GM23338 (cell line): Measurements from ENCODE around the gene ATG4C. TPM values are rescaled to one million over a fixed set of nuclear protein-coding genes. Genes with fewer than 3 reads are reported as not detected.
"Not testable (repeated sequence)": the region's sequence is repeated elsewhere in the genome, so short reads cannot be mapped to it uniquely, and the experiment has no call there.

ENCODE experiments used
- ATAC-seq: fragments of 200-7000 bp; cut with Tn5 transposase; 3 replicates; pipeline ENCODE4 v1.9.1; 2020
- DNase-seq: peaks from one replicate; pipeline ENCODE4 v3.0.0-alpha.2; 2015; ENCODE audit warnings: low spot score
- H2AFZ ChIP-seq: fragments of 200-600 bp; sonication (generic); 2 replicates; pipeline ENCODE4 v1.8.0; 2016; ENCODE audit warnings: antibody characterized with exemption, mild to moderate bottlenecking, moderate library complexity
- H3F3A ChIP-seq: fragments of 200-600 bp; sonication (generic); replicated peaks from 2 replicates; pipeline ENCODE4 v1.8.0; 2017; ENCODE audit warnings: antibody characterized with exemption, mixed run types, low read depth
- H3K27ac ChIP-seq: fragments of 200-600 bp; sonication (generic); 2 replicates; pipeline ENCODE4 v1.6.1; 2016; ENCODE audit warnings: low read depth
- H3K27me3 ChIP-seq: fragments of 200-600 bp; sonication (generic); 2 replicates; pipeline ENCODE4 v1.8.0; 2016; ENCODE audit warnings: mild to moderate bottlenecking, mixed run types, moderate library complexity; ENCODE audit not compliant: insufficient read depth
- H3K36me3 ChIP-seq: fragments of 200-600 bp; sonication (generic); 2 replicates; pipeline ENCODE4 v1.8.0; 2016; ENCODE audit warnings: mild to moderate bottlenecking; ENCODE audit not compliant: insufficient read depth
- H3K4me1 ChIP-seq: fragments of 200-600 bp; sonication (generic); 2 replicates; pipeline ENCODE4 v1.8.0; 2016; ENCODE audit warnings: mild to moderate bottlenecking, moderate library complexity; ENCODE audit not compliant: insufficient read depth
- H3K4me2 ChIP-seq: fragments of 200-600 bp; sonication (generic); 2 replicates; pipeline ENCODE4 v1.7.1; 2017; ENCODE audit warnings: mixed run types
- H3K4me3 ChIP-seq: fragments of 200-600 bp; sonication (generic); 2 replicates; pipeline ENCODE4 v1.6.1; 2016; ENCODE audit warnings: mixed run types
- H3K79me2 ChIP-seq: fragments of 200-600 bp; sonication (generic); replicated peaks from 2 replicates; pipeline ENCODE4 v1.8.0; 2017; ENCODE audit warnings: mild to moderate bottlenecking; ENCODE audit not compliant: insufficient read depth
- H3K9me2 ChIP-seq: fragments of 200-600 bp; sonication (generic); 2 replicates; pipeline ENCODE4 v1.8.0; 2017; ENCODE audit not compliant: insufficient read depth
- H4K20me1 ChIP-seq: fragments of 200-600 bp; sonication (generic); replicated peaks from 2 replicates; pipeline ENCODE4 v1.8.0; 2017; ENCODE audit warnings: mild to moderate bottlenecking; ENCODE audit not compliant: insufficient read depth
- H3K27ac Mint-ChIP-seq: 2 replicates; pipeline ENCODE4 v1.8.0; 2020; ENCODE audit warnings: inconsistent platforms, mild to moderate bottlenecking, moderate library complexity, mixed read lengths
- H3K27me3 Mint-ChIP-seq: 3 replicates; pipeline ENCODE4 v1.8.0; 2022; ENCODE audit warnings: low read depth, mild to moderate bottlenecking, moderate library complexity, mixed read lengths, inconsistent platforms; ENCODE audit not compliant: insufficient read depth, poor library complexity
- H3K36me3 Mint-ChIP-seq: 3 replicates; pipeline ENCODE4 v1.8.0; 2021; ENCODE audit warnings: low read depth, mild to moderate bottlenecking, inconsistent platforms, moderate library complexity, mixed read lengths
- H3K4me1 Mint-ChIP-seq: 3 replicates; pipeline ENCODE4 v1.8.0; 2020; ENCODE audit warnings: mild to moderate bottlenecking, inconsistent platforms, mixed read lengths
- H3K4me3 Mint-ChIP-seq: 3 replicates; pipeline ENCODE4 v1.8.0; 2021; ENCODE audit warnings: moderate library complexity, mild to moderate bottlenecking, inconsistent platforms, mixed read lengths
- H3K9me3 Mint-ChIP-seq: 3 replicates; pipeline ENCODE4 v1.8.0; 2020; ENCODE audit warnings: moderate library complexity, mild to moderate bottlenecking, inconsistent platforms, mixed read lengths
- EZH2 ChIP-seq: fragments of 200-600 bp; sonication (generic); IDR thresholded peaks from one replicate; pipeline ENCODE4 v1.8.0; 2017; ENCODE audit warnings: antibody characterized with exemption, mild to moderate bottlenecking, low read depth; ENCODE audit not compliant: unreplicated experiment
- EZH2phosphoT487 ChIP-seq: fragments of 200-600 bp; sonication (generic); IDR thresholded peaks from one replicate; pipeline ENCODE4 v1.8.1; 2018; ENCODE audit warnings: antibody characterized with exemption; ENCODE audit not compliant: unreplicated experiment
- NANOG ChIP-seq: IDR thresholded peaks from 2 replicates; pipeline ENCODE4 v1.6.1; 2016; ENCODE audit warnings: antibody characterized with exemption, borderline replicate concordance
- STAT1 ChIP-seq: IDR thresholded peaks from one replicate; pipeline ENCODE4 v1.6.1; 2016; ENCODE audit warnings: antibody characterized with exemption; ENCODE audit not compliant: unreplicated experiment
- ZNF114 ChIP-seq: fragments of 250-450 bp; sonication (Bioruptor Pico); IDR thresholded peaks from 2 replicates; pipeline ENCODE4 v1.5.0; 2020; ENCODE audit warnings: mild to moderate bottlenecking, moderate library complexity
- ZNF331 ChIP-seq: fragments of 250-450 bp; sonication (Bioruptor Pico); IDR thresholded peaks from 2 replicates; pipeline ENCODE4 v1.5.0; 2020; ENCODE audit warnings: low read depth, mild to moderate bottlenecking, moderate library complexity
- polyA plus RNA-seq: library from polyadenylated mRNA; unstranded; fragments of >200 nt; fragmentation: Nextera tagmentation; extraction: Ambion mirVana; gene quantifications from 2 replicates; pipeline ENCODE4 v1.2.1, GENCODE V29; 2016
- total RNA-seq: library from RNA; depleted of rRNA; stranded (reverse); fragments of >200 nt; shearing (Covaris generic); gene quantifications from 2 replicates; pipeline ENCODE4 v1.2.3, GENCODE V29; 2014
- TF ChIP-seq, protein P1 (sequence below): IDR thresholded peaks from 2 replicates; pipeline ENCODE4 v1.6.1; 2016; ENCODE audit warnings: antibody characterized with exemption
- TF ChIP-seq, protein P2 (sequence below): fragments of 250-450 bp; sonication (Bioruptor Pico); IDR thresholded peaks from 2 replicates; pipeline ENCODE4 v1.5.0; 2020; ENCODE audit warnings: mild to moderate bottlenecking, moderate library complexity
- TF ChIP-seq, protein P3 (sequence below), 2 experiments: fragments of 200-600 bp in 1 of 2; sonication (generic) in 1 of 2; conservative IDR thresholded peaks; 2 replicates each; pipeline versions ENCODE4 v1.5.1 to v1.6.1; 2016 to 2017; ENCODE audit warnings: antibody characterized with exemption in 2 of 2, low read depth in 2 of 2, mild to moderate bottlenecking in 2 of 2, moderate library complexity in 1 of 2

The ATG4C gene
- total and polyA plus RNA-seq, 2 experiments from 2014 or later, result 15.7 to 18.6 TPM

- no peaks in the 10 kb centered on the region for H3K9me3 Mint-ChIP-seq
- TF ChIP-seq, protein P1, sequence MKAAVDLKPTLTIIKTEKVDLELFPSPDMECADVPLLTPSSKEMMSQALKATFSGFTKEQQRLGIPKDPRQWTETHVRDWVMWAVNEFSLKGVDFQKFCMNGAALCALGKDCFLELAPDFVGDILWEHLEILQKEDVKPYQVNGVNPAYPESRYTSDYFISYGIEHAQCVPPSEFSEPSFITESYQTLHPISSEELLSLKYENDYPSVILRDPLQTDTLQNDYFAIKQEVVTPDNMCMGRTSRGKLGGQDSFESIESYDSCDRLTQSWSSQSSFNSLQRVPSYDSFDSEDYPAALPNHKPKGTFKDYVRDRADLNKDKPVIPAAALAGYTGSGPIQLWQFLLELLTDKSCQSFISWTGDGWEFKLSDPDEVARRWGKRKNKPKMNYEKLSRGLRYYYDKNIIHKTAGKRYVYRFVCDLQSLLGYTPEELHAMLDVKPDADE, result no peak
- TF ChIP-seq EZH2phosphoT487 (no peak), ZNF114 (no peak), STAT1 (no peak), EZH2 (no peak), NANOG (no peak), ZNF331 (CRISPR knock-in tag) (no peak)
- TF ChIP-seq, protein P2, sequence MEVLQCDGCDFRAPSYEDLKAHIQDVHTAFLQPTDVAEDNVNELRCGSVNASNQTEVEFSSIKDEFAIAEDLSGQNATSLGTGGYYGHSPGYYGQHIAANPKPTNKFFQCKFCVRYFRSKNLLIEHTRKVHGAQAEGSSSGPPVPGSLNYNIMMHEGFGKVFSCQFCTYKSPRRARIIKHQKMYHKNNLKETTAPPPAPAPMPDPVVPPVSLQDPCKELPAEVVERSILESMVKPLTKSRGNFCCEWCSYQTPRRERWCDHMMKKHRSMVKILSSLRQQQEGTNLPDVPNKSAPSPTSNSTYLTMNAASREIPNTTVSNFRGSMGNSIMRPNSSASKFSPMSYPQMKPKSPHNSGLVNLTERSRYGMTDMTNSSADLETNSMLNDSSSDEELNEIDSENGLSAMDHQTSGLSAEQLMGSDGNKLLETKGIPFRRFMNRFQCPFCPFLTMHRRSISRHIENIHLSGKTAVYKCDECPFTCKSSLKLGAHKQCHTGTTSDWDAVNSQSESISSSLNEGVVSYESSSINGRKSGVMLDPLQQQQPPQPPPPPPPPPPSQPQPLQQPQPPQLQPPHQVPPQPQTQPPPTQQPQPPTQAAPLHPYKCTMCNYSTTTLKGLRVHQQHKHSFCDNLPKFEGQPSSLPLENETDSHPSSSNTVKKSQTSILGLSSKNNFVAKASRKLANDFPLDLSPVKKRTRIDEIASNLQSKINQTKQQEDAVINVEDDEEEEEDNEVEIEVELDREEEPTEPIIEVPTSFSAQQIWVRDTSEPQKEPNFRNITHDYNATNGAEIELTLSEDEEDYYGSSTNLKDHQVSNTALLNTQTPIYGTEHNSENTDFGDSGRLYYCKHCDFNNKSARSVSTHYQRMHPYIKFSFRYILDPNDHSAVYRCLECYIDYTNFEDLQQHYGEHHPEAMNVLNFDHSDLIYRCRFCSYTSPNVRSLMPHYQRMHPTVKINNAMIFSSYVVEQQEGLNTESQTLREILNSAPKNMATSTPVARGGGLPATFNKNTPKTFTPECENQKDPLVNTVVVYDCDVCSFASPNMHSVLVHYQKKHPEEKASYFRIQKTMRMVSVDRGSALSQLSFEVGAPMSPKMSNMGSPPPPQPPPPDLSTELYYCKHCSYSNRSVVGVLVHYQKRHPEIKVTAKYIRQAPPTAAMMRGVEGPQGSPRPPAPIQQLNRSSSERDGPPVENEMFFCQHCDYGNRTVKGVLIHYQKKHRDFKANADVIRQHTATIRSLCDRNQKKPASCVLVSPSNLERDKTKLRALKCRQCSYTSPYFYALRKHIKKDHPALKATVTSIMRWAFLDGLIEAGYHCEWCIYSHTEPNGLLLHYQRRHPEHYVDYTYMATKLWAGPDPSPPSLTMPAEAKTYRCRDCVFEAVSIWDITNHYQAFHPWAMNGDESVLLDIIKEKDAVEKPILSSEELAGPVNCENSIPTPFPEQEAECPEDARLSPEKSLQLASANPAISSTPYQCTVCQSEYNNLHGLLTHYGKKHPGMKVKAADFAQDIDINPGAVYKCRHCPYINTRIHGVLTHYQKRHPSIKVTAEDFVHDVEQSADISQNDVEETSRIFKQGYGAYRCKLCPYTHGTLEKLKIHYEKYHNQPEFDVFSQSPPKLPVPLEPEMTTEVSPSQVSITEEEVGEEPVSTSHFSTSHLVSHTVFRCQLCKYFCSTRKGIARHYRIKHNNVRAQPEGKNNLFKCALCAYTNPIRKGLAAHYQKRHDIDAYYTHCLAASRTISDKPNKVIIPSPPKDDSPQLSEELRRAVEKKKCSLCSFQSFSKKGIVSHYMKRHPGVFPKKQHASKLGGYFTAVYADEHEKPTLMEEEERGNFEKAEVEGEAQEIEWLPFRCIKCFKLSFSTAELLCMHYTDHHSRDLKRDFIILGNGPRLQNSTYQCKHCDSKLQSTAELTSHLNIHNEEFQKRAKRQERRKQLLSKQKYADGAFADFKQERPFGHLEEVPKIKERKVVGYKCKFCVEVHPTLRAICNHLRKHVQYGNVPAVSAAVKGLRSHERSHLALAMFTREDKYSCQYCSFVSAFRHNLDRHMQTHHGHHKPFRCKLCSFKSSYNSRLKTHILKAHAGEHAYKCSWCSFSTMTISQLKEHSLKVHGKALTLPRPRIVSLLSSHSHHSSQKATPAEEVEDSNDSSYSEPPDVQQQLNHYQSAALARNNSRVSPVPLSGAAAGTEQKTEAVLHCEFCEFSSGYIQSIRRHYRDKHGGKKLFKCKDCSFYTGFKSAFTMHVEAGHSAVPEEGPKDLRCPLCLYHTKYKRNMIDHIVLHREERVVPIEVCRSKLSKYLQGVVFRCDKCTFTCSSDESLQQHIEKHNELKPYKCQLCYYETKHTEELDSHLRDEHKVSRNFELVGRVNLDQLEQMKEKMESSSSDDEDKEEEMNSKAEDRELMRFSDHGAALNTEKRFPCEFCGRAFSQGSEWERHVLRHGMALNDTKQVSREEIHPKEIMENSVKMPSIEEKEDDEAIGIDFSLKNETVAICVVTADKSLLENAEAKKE (CRISPR knock-in tag), result no peak
- TF ChIP-seq, protein P3, sequence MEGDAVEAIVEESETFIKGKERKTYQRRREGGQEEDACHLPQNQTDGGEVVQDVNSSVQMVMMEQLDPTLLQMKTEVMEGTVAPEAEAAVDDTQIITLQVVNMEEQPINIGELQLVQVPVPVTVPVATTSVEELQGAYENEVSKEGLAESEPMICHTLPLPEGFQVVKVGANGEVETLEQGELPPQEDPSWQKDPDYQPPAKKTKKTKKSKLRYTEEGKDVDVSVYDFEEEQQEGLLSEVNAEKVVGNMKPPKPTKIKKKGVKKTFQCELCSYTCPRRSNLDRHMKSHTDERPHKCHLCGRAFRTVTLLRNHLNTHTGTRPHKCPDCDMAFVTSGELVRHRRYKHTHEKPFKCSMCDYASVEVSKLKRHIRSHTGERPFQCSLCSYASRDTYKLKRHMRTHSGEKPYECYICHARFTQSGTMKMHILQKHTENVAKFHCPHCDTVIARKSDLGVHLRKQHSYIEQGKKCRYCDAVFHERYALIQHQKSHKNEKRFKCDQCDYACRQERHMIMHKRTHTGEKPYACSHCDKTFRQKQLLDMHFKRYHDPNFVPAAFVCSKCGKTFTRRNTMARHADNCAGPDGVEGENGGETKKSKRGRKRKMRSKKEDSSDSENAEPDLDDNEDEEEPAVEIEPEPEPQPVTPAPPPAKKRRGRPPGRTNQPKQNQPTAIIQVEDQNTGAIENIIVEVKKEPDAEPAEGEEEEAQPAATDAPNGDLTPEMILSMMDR (conservative IDR thresholded peaks at IDR 0.05; ENCODE audit: low read depth in 2 of 2), result no peak
- H4K20me1 ChIP-seq, result no peaks in the 10 kb centered on the region
- H3K4me2 ChIP-seq, result no peak overlapping the region
- no peak overlapping the region for H3K27ac Mint-ChIP-seq
- no peak for ATAC-seq
- peaks cover 10% of the 10 kb centered on the region; the same call in 1 of the 2 replicates for H3K4me1 ChIP-seq
- no peak for DNase-seq
- H3K36me3 Mint-ChIP-seq, result no peaks in the 10 kb centered on the region
- H3K9me2 ChIP-seq, result no peaks in the 10 kb centered on the region
- H3K27ac ChIP-seq, result no peak overlapping the region
- H3K27me3 ChIP-seq, result no peaks in the 10 kb centered on the region
- H3K4me1 Mint-ChIP-seq, result peaks cover 18% of the 10 kb centered on the region
- H3F3A ChIP-seq, result no peaks in the 10 kb centered on the region
- no peaks in the 10 kb centered on the region for H3K36me3 ChIP-seq
- H3K79me2 ChIP-seq, result peaks cover 26% of the 10 kb centered on the region
- no peak overlapping the region for H2AFZ ChIP-seq
- no peak overlapping the region for H3K4me3 Mint-ChIP-seq
- H3K27me3 Mint-ChIP-seq, result peaks cover 2% of the 10 kb centered on the region
- H3K4me3 ChIP-seq, result no peak overlapping the region
Measured at GRCh38 chr1:62781841-62782543, 1.9 kb upstream of the ATG4C start.

DNA sequence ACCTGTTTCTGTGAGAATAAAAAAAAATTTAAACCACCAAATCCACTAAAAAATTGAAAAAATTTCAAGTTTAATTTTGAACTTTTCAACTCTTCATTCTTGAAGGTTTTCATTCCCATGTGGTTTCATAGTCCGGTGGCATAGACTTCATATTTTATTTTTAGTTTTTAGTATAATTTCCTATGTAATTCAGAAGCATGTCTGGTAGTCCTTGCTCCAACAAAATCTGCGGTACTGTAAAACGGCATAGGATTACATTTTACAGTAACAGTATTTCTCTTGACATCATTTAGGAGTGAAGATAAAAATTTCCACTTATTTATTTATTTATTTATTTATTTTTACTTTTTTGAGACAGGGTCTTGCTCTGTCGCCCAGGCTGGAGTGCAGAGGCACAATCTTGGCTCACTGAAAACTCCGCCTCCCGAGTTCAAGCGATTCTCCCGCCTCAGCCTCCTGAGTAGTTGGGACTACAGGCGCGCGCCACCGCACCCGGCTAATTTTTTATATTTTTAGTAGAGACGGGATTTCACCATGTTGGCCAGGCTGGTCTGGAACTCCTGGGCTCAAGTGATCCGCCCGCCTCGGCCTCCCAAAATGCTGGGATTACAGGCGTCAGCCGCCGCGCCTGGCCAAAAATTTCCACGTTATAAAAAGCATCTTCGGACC, 1.3 kb upstream of the ATG4C start:
- H3K27ac Mint-ChIP-seq, DNase-seq, H3K4me3 Mint-ChIP-seq, H3K4me3 ChIP-seq, H3F3A ChIP-seq, H2AFZ ChIP-seq, H3K36me3 Mint-ChIP-seq, ATAC-seq, H3K9me2 ChIP-seq, H3K9me3 Mint-ChIP-seq, H3K27ac ChIP-seq, H3K27me3 ChIP-seq, H3K27me3 Mint-ChIP-seq, H3K36me3 ChIP-seq, H3K4me2 ChIP-seq, H3K4me1 ChIP-seq, H4K20me1 ChIP-seq: not testable (repeated sequence)
- peaks cover 33% of the 10 kb centered on the region for H3K79me2 ChIP-seq
- peaks cover 13% of the 10 kb centered on the region for H3K4me1 Mint-ChIP-seq
